DND-41 (cell line): ENCODE measurements around the gene SREBF2.

Source experiments
- CTCF ChIP-seq: IDR thresholded peaks from 2 replicates; pipeline ENCODE4 v1.5.1; 2012; ENCODE audit warnings: borderline replicate concordance, low read length, moderate library complexity, mild to moderate bottlenecking; ENCODE audit not compliant: poor library complexity, severe bottlenecking; ENCODE audit errors: extremely low read depth
- EZH2 ChIP-seq: IDR thresholded peaks from 3 replicates; pipeline ENCODE4 v1.6.1; 2012; ENCODE audit warnings: borderline replicate concordance, low read depth, mild to moderate bottlenecking, moderate library complexity, low read length, inconsistent platforms; ENCODE audit not compliant: severe bottlenecking

DNA sequence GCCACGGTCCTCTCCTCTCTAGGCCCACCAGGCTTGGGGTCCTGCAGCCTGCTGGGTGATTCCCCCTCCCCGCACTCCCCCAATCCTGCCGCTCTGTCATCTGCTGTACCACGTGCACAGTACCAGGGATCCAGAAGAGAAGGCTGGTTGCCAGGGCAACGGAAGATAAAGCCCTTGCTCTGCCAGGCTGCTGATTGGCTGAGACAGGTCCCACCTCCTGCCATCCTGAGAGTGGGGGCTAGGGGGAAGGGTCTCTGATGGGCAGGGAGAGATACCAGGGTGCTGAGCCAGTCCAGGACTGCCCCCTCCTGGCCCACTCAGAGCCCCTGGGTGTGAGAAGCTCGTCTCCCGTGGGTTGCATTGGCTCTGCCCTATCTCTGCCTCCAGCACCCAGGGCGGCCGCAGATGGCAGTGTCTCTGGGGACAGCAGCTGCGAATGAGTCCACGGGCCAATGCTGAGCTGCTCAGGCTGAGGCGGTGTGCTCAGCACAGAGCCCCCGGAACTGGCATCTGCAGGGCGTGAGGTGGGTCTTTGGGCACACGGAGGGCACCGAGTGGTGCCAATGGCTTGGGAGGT lies 119.1 kb downstream of the SREBF2 start, which contains the start of gene SMIM45:
- TF ChIP-seq CTCF (no peak), EZH2 (no peak)
